GM23338 (cell line): ENCODE measurements around the gene IGF2BP2. TPM values are rescaled to one million over a fixed set of nuclear protein-coding genes. Genes with fewer than 3 reads are reported as not detected.

Experiments
- ATAC-seq: fragments of 200-7000 bp; cut with Tn5 transposase; 3 replicates; pipeline ENCODE4 v1.9.1; 2020
- DNase-seq: peaks from one replicate; pipeline ENCODE4 v3.0.0-alpha.2; 2015; ENCODE audit warnings: low spot score
- H2AFZ ChIP-seq: fragments of 200-600 bp; sonication (generic); 2 replicates; pipeline ENCODE4 v1.8.0; 2016; ENCODE audit warnings: antibody characterized with exemption, mild to moderate bottlenecking, moderate library complexity
- H3F3A ChIP-seq: fragments of 200-600 bp; sonication (generic); replicated peaks from 2 replicates; pipeline ENCODE4 v1.8.0; 2017; ENCODE audit warnings: antibody characterized with exemption, mixed run types, low read depth
- H3K27ac ChIP-seq: fragments of 200-600 bp; sonication (generic); 2 replicates; pipeline ENCODE4 v1.6.1; 2016; ENCODE audit warnings: low read depth
- H3K27me3 ChIP-seq: fragments of 200-600 bp; sonication (generic); 2 replicates; pipeline ENCODE4 v1.8.0; 2016; ENCODE audit warnings: mild to moderate bottlenecking, mixed run types, moderate library complexity; ENCODE audit not compliant: insufficient read depth
- H3K36me3 ChIP-seq: fragments of 200-600 bp; sonication (generic); 2 replicates; pipeline ENCODE4 v1.8.0; 2016; ENCODE audit warnings: mild to moderate bottlenecking; ENCODE audit not compliant: insufficient read depth
- H3K4me1 ChIP-seq: fragments of 200-600 bp; sonication (generic); 2 replicates; pipeline ENCODE4 v1.8.0; 2016; ENCODE audit warnings: mild to moderate bottlenecking, moderate library complexity; ENCODE audit not compliant: insufficient read depth
- H3K4me2 ChIP-seq: fragments of 200-600 bp; sonication (generic); 2 replicates; pipeline ENCODE4 v1.7.1; 2017; ENCODE audit warnings: mixed run types
- H3K4me3 ChIP-seq: fragments of 200-600 bp; sonication (generic); 2 replicates; pipeline ENCODE4 v1.6.1; 2016; ENCODE audit warnings: mixed run types
- H3K79me2 ChIP-seq: fragments of 200-600 bp; sonication (generic); replicated peaks from 2 replicates; pipeline ENCODE4 v1.8.0; 2017; ENCODE audit warnings: mild to moderate bottlenecking; ENCODE audit not compliant: insufficient read depth
- H3K9me2 ChIP-seq: fragments of 200-600 bp; sonication (generic); 2 replicates; pipeline ENCODE4 v1.8.0; 2017; ENCODE audit not compliant: insufficient read depth
- H4K20me1 ChIP-seq: fragments of 200-600 bp; sonication (generic); replicated peaks from 2 replicates; pipeline ENCODE4 v1.8.0; 2017; ENCODE audit warnings: mild to moderate bottlenecking; ENCODE audit not compliant: insufficient read depth
- H3K27ac Mint-ChIP-seq: 2 replicates; pipeline ENCODE4 v1.8.0; 2020; ENCODE audit warnings: inconsistent platforms, mild to moderate bottlenecking, moderate library complexity, mixed read lengths
- H3K27me3 Mint-ChIP-seq: 3 replicates; pipeline ENCODE4 v1.8.0; 2022; ENCODE audit warnings: low read depth, mild to moderate bottlenecking, moderate library complexity, mixed read lengths, inconsistent platforms; ENCODE audit not compliant: insufficient read depth, poor library complexity
- H3K36me3 Mint-ChIP-seq: 3 replicates; pipeline ENCODE4 v1.8.0; 2021; ENCODE audit warnings: low read depth, mild to moderate bottlenecking, inconsistent platforms, moderate library complexity, mixed read lengths
- H3K4me1 Mint-ChIP-seq: 3 replicates; pipeline ENCODE4 v1.8.0; 2020; ENCODE audit warnings: mild to moderate bottlenecking, inconsistent platforms, mixed read lengths
- H3K4me3 Mint-ChIP-seq: 3 replicates; pipeline ENCODE4 v1.8.0; 2021; ENCODE audit warnings: moderate library complexity, mild to moderate bottlenecking, inconsistent platforms, mixed read lengths
- H3K9me3 Mint-ChIP-seq: 3 replicates; pipeline ENCODE4 v1.8.0; 2020; ENCODE audit warnings: moderate library complexity, mild to moderate bottlenecking, inconsistent platforms, mixed read lengths
- STAT1 ChIP-seq: IDR thresholded peaks from one replicate; pipeline ENCODE4 v1.6.1; 2016; ENCODE audit warnings: antibody characterized with exemption; ENCODE audit not compliant: unreplicated experiment
- polyA plus RNA-seq: library from polyadenylated mRNA; unstranded; fragments of >200 nt; fragmentation: Nextera tagmentation; extraction: Ambion mirVana; gene quantifications from 2 replicates; pipeline ENCODE4 v1.2.1, GENCODE V29; 2016
- total RNA-seq: library from RNA; depleted of rRNA; stranded (reverse); fragments of >200 nt; shearing (Covaris generic); gene quantifications from 2 replicates; pipeline ENCODE4 v1.2.3, GENCODE V29; 2014
- TF ChIP-seq, protein P1 (sequence below): IDR thresholded peaks from one replicate; pipeline ENCODE4 v1.6.1; 2018; ENCODE audit warnings: antibody characterized with exemption; ENCODE audit not compliant: unreplicated experiment
- TF ChIP-seq, protein P2 (sequence below): IDR thresholded peaks from 2 replicates; pipeline ENCODE4 v1.6.1; 2016; ENCODE audit warnings: antibody characterized with exemption
- TF ChIP-seq, protein P3 (sequence below), 2 experiments: fragments of 200-600 bp in 1 of 2; sonication (generic) in 1 of 2; conservative IDR thresholded peaks; 2 replicates each; pipeline versions ENCODE4 v1.5.1 to v1.6.1; 2016 to 2017; ENCODE audit warnings: antibody characterized with exemption in 2 of 2, low read depth in 2 of 2, mild to moderate bottlenecking in 2 of 2, moderate library complexity in 1 of 2

IGF2BP2 gene
- total and polyA plus RNA-seq, 2 experiments from 2014 or later: 82.9 to 84.5 TPM

DNA sequence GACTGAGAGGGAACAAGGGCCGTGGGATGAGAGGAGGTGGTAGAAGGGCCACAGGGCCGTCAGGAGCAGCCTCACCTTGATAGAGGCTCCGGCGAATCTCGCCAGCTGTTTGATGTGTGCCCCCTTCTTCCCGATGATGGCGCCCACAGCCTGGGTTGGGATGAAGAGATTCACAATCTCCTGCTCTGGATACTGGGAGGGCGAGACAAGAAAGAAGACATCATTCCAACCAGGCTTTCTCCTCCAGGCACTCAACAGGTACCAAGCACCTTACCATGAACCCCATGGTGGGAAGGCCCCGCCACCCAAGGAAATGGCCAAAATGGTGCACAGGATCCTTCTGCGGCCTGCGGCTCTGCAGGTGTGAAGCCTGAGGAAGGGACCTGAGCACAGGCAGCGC is 167.6 kb downstream of the IGF2BP2 start (continued):
- TF ChIP-seq, protein P1, sequence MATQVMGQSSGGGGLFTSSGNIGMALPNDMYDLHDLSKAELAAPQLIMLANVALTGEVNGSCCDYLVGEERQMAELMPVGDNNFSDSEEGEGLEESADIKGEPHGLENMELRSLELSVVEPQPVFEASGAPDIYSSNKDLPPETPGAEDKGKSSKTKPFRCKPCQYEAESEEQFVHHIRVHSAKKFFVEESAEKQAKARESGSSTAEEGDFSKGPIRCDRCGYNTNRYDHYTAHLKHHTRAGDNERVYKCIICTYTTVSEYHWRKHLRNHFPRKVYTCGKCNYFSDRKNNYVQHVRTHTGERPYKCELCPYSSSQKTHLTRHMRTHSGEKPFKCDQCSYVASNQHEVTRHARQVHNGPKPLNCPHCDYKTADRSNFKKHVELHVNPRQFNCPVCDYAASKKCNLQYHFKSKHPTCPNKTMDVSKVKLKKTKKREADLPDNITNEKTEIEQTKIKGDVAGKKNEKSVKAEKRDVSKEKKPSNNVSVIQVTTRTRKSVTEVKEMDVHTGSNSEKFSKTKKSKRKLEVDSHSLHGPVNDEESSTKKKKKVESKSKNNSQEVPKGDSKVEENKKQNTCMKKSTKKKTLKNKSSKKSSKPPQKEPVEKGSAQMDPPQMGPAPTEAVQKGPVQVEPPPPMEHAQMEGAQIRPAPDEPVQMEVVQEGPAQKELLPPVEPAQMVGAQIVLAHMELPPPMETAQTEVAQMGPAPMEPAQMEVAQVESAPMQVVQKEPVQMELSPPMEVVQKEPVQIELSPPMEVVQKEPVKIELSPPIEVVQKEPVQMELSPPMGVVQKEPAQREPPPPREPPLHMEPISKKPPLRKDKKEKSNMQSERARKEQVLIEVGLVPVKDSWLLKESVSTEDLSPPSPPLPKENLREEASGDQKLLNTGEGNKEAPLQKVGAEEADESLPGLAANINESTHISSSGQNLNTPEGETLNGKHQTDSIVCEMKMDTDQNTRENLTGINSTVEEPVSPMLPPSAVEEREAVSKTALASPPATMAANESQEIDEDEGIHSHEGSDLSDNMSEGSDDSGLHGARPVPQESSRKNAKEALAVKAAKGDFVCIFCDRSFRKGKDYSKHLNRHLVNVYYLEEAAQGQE: no peak
- TF ChIP-seq, protein P2, sequence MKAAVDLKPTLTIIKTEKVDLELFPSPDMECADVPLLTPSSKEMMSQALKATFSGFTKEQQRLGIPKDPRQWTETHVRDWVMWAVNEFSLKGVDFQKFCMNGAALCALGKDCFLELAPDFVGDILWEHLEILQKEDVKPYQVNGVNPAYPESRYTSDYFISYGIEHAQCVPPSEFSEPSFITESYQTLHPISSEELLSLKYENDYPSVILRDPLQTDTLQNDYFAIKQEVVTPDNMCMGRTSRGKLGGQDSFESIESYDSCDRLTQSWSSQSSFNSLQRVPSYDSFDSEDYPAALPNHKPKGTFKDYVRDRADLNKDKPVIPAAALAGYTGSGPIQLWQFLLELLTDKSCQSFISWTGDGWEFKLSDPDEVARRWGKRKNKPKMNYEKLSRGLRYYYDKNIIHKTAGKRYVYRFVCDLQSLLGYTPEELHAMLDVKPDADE: no peak

DNA sequence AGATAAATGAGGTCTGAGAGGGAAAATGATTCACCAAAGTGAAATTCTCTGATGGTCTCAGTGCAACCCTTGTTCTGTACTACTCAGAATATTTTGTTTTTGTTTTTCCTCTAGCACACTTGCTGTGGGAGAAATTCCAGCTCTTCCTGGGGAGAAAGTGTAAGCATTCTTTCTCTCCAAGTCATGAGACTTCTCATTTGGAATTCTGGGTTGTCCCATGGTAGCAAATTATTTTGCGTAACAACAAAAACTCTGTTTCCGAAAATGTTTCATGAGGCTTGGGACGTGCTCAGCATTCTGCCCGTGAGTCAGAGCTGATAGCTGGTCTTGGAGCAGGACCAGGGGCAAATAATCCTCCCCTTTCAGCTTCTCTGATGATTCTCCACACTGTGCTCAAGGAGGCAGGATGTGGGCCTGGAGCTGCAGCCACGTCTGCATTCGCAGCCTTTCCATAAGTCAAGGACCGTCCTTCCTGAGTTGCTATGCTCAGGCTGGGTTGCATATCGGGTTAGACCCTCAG is 168.5 kb downstream of the IGF2BP2 start:
- Histone ChIP-seq H3K36me3 (peaks cover 12% of the 10 kb centered on the region; the same call in 1 of the 2 replicates), H3K4me1 (peaks cover 7% of the 10 kb centered on the region; the same call in 1 of the 2 replicates), H3K4me3 (no peak overlapping the region), H3K9me2 (no peaks in the 10 kb centered on the region), H3F3A (peaks cover 9% of the 10 kb centered on the region), H3K4me2 (no peak overlapping the region), H3K79me2 (no peaks in the 10 kb centered on the region), H4K20me1 (no peaks in the 10 kb centered on the region; the same call in none of the 2 replicates), H3K27ac (0 out of 2 replicates have a peak overlapping the region, but pooled peaks have one; percentile 6), H3K27me3 (no peaks in the 10 kb centered on the region), H2AFZ (no peak overlapping the region)
- no peak for DNase-seq
- TF ChIP-seq, protein P3, sequence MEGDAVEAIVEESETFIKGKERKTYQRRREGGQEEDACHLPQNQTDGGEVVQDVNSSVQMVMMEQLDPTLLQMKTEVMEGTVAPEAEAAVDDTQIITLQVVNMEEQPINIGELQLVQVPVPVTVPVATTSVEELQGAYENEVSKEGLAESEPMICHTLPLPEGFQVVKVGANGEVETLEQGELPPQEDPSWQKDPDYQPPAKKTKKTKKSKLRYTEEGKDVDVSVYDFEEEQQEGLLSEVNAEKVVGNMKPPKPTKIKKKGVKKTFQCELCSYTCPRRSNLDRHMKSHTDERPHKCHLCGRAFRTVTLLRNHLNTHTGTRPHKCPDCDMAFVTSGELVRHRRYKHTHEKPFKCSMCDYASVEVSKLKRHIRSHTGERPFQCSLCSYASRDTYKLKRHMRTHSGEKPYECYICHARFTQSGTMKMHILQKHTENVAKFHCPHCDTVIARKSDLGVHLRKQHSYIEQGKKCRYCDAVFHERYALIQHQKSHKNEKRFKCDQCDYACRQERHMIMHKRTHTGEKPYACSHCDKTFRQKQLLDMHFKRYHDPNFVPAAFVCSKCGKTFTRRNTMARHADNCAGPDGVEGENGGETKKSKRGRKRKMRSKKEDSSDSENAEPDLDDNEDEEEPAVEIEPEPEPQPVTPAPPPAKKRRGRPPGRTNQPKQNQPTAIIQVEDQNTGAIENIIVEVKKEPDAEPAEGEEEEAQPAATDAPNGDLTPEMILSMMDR (conservative IDR thresholded peaks at IDR 0.05; ENCODE audit: low read depth in 2 of 2): no peak
- TF ChIP-seq STAT1: no peak
- no peak overlapping the region for H3K27ac Mint-ChIP-seq
- ATAC-seq: no peak
- peaks cover 5% of the 10 kb centered on the region for H3K4me1 Mint-ChIP-seq
- peaks cover 28% of the 10 kb centered on the region for H3K27me3 Mint-ChIP-seq
- H3K9me3 Mint-ChIP-seq: no peaks in the 10 kb centered on the region
- no peak overlapping the region for H3K4me3 Mint-ChIP-seq
- peaks cover 66% of the 10 kb centered on the region for H3K36me3 Mint-ChIP-seq
